Panc1 (cell line): ENCODE results near the gene R3HDM2. TPM values are rescaled to one million over a fixed set of nuclear protein-coding genes. Genes with fewer than 3 reads are reported as not detected.

ENCODE experiments used
- ATAC-seq: fragments of 200-7000 bp; cut with Tn5 transposase; 2 replicates; pipeline ENCODE4 v1.9.1; 2020; ENCODE audit warnings: mild to moderate bottlenecking, moderate library complexity
- BruUV-seq: library from RNA; stranded (reverse); fragments of 400-500 nt; replicated peaks from 2 replicates; lab custom pipeline; 2021; lab: Mats Ljungman, UMichigan
- CTCF ChIA-PET: fragments of 300-600 bp; sonication (Branson Sonifier 250); formaldehyde crosslinking; loops from one replicate; lab custom pipeline; 2022; ENCODE audit warnings: antibody characterized with exemption; lab: Charles Lee
- POLR2A ChIA-PET: fragments of 300-600 bp; sonication (Branson Sonifier 250); formaldehyde crosslinking; loops from one replicate; lab custom pipeline; 2022; ENCODE audit warnings: antibody characterized with exemption; lab: Charles Lee
- DNase-seq: peaks from one replicate; pipeline ENCODE4 v3.0.0-alpha.2; 2010; ENCODE audit warnings: low read depth, low spot score
- H3K27ac ChIP-seq: 2 replicates; pipeline ENCODE4 v1.5.1; 2011; ENCODE audit warnings: mild to moderate bottlenecking, low read length, inconsistent platforms
- H3K27me3 ChIP-seq: fragments of 200-500 bp; sonication (Bioruptor generic); 2 replicates; pipeline ENCODE4 v1.6.0; 2014; ENCODE audit warnings: low read length, inconsistent platforms; ENCODE audit not compliant: control insufficient read depth, insufficient read depth
- H3K36me3 ChIP-seq: fragments of 200-500 bp; sonication (Bioruptor generic); 2 replicates; pipeline ENCODE4 v1.5.1; 2014; ENCODE audit warnings: inconsistent platforms, mild to moderate bottlenecking, low read length, moderate library complexity; ENCODE audit not compliant: control insufficient read depth, insufficient read depth
- H3K4me1 ChIP-seq: 2 replicates; pipeline ENCODE4 v1.5.1; 2011; ENCODE audit warnings: inconsistent platforms, mild to moderate bottlenecking, low read length, moderate library complexity; ENCODE audit not compliant: control insufficient read depth, insufficient read depth
- H3K4me3 ChIP-seq, 2 experiments: 2 replicates each; pipeline ENCODE4 v1.5.1; 2011 to 2012; ENCODE audit warnings: low read depth in 2 of 2, low read length in 2 of 2, mild to moderate bottlenecking in 2 of 2, inconsistent platforms in 1 of 2, moderate library complexity in 1 of 2
- H3K9me3 ChIP-seq: fragments of 200-500 bp; sonication (Bioruptor generic); 2 replicates; pipeline ENCODE4 v1.5.1; 2014; ENCODE audit warnings: low read depth, mild to moderate bottlenecking, inconsistent platforms, low read length, moderate library complexity; ENCODE audit not compliant: control insufficient read depth, insufficient read depth
- POLR2AphosphoS5 ChIP-seq: IDR thresholded peaks from 2 replicates; pipeline ENCODE4 v1.6.1; 2012; ENCODE audit warnings: mild to moderate bottlenecking, low read depth, low read length, moderate library complexity
- SIN3A ChIP-seq: IDR thresholded peaks from 2 replicates; pipeline ENCODE4 v1.6.1; 2012; ENCODE audit warnings: low read depth, mild to moderate bottlenecking, low read length, moderate library complexity, borderline replicate concordance; ENCODE audit not compliant: insufficient read depth
- TCF7L2 ChIP-seq: IDR thresholded peaks from 2 replicates; pipeline ENCODE4 v1.6.1; 2011; ENCODE audit warnings: mild to moderate bottlenecking, low read depth, low read length, inconsistent platforms
- in situ Hi-C: cut with HindIII; loops from 2 replicates; pipeline ENCODE4 v1.10.0; 2016; ENCODE audit warnings: low sequenced_read_pairs, low pct_unique_long_range_greater_than_20kb
- intact Hi-C: fragments of 100-400 bp; cut with micrococcal nuclease; formaldehyde crosslinking; loops from one replicate; pipeline ENCODE4 v1.10.0; 2022; ENCODE audit not compliant: unreplicated experiment
- total RNA-seq: library from RNA; stranded (reverse); gene quantifications from one replicate; pipeline ENCODE4 v1.2.1, GENCODE V29; 2021; ENCODE audit not compliant: unreplicated experiment
- TF ChIP-seq, protein P1 (sequence below): fragments of 450-650 bp; IDR thresholded peaks from 2 replicates; pipeline ENCODE4 v1.5.1; 2017; ENCODE audit warnings: mild to moderate bottlenecking
- TF ChIP-seq, protein P2 (sequence below), 2 experiments: IDR thresholded peaks; 2 replicates each; pipeline ENCODE4 v1.6.1; 2011 to 2012; ENCODE audit warnings: low read depth in 2 of 2, control low read depth in 1 of 2, low read length in 1 of 2, mild to moderate bottlenecking in 1 of 2, moderate library complexity in 1 of 2; ENCODE audit not compliant: insufficient read depth in 1 of 2

R3HDM2 gene
- total RNA-seq, 1 experiment from 2014 or later, result 56.5 TPM

DNA sequence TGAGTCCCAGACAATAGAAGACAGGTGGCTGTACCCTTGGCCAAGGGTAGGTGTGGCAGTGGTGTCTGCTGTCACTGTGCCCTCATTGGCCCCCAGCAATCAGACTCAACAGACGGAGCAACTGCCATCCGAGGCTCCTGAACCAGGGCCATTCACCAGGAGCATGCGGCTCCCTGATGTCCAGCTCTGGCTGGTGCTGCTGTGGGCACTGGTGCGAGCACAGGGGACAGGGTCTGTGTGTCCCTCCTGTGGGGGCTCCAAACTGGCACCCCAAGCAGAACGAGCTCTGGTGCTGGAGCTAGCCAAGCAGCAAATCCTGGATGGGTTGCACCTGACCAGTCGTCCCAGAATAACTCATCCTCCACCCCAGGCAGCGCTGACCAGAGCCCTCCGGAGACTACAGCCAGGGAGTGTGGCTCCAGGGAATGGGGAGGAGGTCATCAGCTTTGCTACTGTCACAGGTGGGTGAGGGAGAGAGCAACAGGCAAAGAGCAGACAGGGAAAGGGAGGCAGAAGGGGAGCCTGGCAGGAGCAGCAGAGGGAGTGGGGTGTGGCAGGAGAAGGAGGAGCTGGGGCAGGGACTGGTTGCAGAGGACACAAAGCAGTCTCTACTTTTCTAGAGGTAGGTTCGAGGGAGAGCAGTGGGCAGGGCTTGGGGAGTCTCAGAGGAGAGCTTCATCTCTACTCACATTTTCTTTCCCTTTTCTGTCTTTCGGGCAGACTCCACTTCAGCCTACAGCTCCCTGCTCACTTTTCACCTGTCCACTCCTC is 24.7 kb upstream of the R3HDM2 start:
- no peak for DNase-seq
- Histone ChIP-seq H3K27ac (no peak overlapping the region; the same call in 1 of the 2 replicates), H3K4me1 (peaks cover 10% of the 10 kb centered on the region), H3K9me3 (no peaks in the 10 kb centered on the region), H3K27me3 (no peaks in the 10 kb centered on the region), H3K4me3 (no peak overlapping the region), H3K36me3 (no peaks in the 10 kb centered on the region)
- CTCF ChIA-PET, result interaction anchor here (0.6 to 1.8 kb wide), 9 partner anchors 13 to 242 kb away, joined by 3 to 22 read pairs (median 5); no protein-coding TSS in a partner anchor
- in situ Hi-C loops (no loop called here), intact Hi-C loops (loop anchor here (5.0 kb wide), 1 partner anchor 167 kb away; no protein-coding TSS in a partner anchor)
- POLR2A ChIA-PET, result no interaction called here
- BruUV-seq, result no TSS peak
- TF ChIP-seq, protein P1, sequence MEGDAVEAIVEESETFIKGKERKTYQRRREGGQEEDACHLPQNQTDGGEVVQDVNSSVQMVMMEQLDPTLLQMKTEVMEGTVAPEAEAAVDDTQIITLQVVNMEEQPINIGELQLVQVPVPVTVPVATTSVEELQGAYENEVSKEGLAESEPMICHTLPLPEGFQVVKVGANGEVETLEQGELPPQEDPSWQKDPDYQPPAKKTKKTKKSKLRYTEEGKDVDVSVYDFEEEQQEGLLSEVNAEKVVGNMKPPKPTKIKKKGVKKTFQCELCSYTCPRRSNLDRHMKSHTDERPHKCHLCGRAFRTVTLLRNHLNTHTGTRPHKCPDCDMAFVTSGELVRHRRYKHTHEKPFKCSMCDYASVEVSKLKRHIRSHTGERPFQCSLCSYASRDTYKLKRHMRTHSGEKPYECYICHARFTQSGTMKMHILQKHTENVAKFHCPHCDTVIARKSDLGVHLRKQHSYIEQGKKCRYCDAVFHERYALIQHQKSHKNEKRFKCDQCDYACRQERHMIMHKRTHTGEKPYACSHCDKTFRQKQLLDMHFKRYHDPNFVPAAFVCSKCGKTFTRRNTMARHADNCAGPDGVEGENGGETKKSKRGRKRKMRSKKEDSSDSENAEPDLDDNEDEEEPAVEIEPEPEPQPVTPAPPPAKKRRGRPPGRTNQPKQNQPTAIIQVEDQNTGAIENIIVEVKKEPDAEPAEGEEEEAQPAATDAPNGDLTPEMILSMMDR, result no peak
- TF ChIP-seq TCF7L2, result no peak
- TF ChIP-seq, protein P2, sequence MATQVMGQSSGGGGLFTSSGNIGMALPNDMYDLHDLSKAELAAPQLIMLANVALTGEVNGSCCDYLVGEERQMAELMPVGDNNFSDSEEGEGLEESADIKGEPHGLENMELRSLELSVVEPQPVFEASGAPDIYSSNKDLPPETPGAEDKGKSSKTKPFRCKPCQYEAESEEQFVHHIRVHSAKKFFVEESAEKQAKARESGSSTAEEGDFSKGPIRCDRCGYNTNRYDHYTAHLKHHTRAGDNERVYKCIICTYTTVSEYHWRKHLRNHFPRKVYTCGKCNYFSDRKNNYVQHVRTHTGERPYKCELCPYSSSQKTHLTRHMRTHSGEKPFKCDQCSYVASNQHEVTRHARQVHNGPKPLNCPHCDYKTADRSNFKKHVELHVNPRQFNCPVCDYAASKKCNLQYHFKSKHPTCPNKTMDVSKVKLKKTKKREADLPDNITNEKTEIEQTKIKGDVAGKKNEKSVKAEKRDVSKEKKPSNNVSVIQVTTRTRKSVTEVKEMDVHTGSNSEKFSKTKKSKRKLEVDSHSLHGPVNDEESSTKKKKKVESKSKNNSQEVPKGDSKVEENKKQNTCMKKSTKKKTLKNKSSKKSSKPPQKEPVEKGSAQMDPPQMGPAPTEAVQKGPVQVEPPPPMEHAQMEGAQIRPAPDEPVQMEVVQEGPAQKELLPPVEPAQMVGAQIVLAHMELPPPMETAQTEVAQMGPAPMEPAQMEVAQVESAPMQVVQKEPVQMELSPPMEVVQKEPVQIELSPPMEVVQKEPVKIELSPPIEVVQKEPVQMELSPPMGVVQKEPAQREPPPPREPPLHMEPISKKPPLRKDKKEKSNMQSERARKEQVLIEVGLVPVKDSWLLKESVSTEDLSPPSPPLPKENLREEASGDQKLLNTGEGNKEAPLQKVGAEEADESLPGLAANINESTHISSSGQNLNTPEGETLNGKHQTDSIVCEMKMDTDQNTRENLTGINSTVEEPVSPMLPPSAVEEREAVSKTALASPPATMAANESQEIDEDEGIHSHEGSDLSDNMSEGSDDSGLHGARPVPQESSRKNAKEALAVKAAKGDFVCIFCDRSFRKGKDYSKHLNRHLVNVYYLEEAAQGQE (IDR thresholded peaks at IDR 0.05; ENCODE audit: insufficient read depth in 1 of 2, low read depth in 2 of 2, low read length in 1 of 2), result no peak
- TF ChIP-seq POLR2AphosphoS5, result no peak
- no peak for TF ChIP-seq SIN3A
- ATAC-seq, result no peak

DNA sequence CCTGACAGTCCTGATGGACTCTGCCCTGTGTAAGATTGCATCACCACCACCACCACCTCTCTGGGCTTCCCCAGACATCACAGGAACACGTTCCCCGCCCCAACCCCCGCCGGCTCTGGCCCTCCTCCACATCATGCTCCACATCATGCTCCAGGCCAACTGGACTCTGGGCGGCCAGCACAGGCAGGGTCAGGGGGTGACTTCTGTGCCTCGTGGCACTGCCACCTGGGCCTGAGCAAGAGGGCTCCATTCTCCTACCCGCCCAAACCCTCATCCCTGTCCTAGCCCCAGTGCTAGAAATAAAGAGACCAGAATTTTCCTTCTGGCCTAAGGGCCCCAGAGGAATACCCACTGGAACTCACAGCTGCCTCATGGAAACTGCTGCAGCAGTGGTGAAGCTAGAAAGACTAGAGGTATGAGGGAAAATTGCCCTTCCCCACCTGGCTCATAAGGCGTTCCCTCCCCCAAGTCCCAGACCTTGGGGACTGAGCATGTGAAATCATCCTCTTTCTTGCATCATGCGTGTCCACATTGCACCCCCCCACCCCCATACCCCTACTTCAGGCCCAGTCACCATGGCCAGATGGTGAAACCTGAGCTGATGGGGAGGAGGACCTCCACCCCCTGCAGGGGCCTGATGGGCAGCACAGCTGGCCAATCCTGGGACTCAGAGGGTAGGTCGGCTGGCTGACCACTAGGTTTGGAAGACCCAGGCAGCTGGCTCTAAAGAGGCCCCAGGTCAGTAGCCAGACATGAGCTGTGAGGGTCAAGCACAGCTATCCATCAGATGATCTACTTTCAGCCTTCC is 23.9 kb upstream of the R3HDM2 start, which contains the start of gene INHBE:
Gene INHBE, plus strand, starts transcription at position 742 of the 808 bp plus-strand sequence. CDS start 230 bp downstream, outside the sequence.
- H3K27me3 ChIP-seq, result no peaks in the 10 kb centered on the region
- no TSS peak for BruUV-seq
- CTCF ChIA-PET, result interaction anchor here (0.6 to 3.2 kb wide), 8 partner anchors 12 to 242 kb away, joined by 3 to 54 read pairs (median 5); no protein-coding TSS in a partner anchor
- H3K36me3 ChIP-seq, result no peaks in the 10 kb centered on the region
- intact Hi-C loops (loop anchor here (5.0 kb wide), 2 partner anchors 168 to 192 kb away; no protein-coding TSS in a partner anchor), in situ Hi-C loops (no loop called here)
- no peak within 1 kb of the TSS for H3K4me3 ChIP-seq
- no peaks in the 10 kb centered on the region for H3K9me3 ChIP-seq
- POLR2A ChIA-PET, result no interaction called here
- peak within 1 kb of the TSS; percentile 13; the same call in 1 of the 2 replicates for H3K27ac ChIP-seq
- no peak for TF ChIP-seq POLR2AphosphoS5
- TF ChIP-seq, protein P1, result no peak
- TF ChIP-seq, protein P2 (IDR thresholded peaks at IDR 0.05; ENCODE audit: insufficient read depth in 1 of 2, low read depth in 2 of 2, low read length in 1 of 2), result no peak
- TF ChIP-seq SIN3A, result no peak
- no peak for TF ChIP-seq TCF7L2
- H3K4me1 ChIP-seq, result peaks cover 6% of the 10 kb centered on the region
- ATAC-seq (no peak), DNase-seq (no peak)
